ENCODE measurements around the gene ARF1.

- no peak for TF ChIP-seq CTCF (IDR thresholded peaks at IDR 0.05)
- TF ChIP-seq POLR2A (IDR thresholded peaks at IDR 0.05), result no peak
- TF ChIP-seq POLR2AphosphoS5 (IDR thresholded peaks at IDR 0.05; ENCODE audit: insufficient read depth in 1 of 2, low read depth in 1 of 2), result no peak
Observed at GRCh38 chr1:228066416-228066815, 16.1 kb upstream of the ARF1 start.
